Right lobe of liver (tissue), 6 donors: Measurements from ENCODE around the gene SRP68. TPM values are rescaled to one million over a fixed set of nuclear protein-coding genes. Genes with fewer than 3 reads are reported as not detected.

Experiments used
- ATAC-seq, 4 donors: fragments of 200-7000 bp; cut with Tn5 transposase; one replicate each; pipeline ENCODE4 v1.9.1; 2020; ENCODE audit warnings: mild to moderate bottlenecking in 4 of 4, moderate library complexity in 4 of 4
- DNase-seq, 3 donors: peaks; one replicate each; pipeline ENCODE4 v3.0.0-alpha.2; 2020
- H3K27ac ChIP-seq, 3 donors: fragments of 200-600 bp; one replicate each; pipeline ENCODE4 v1.8.0; 2022
- H3K27me3 ChIP-seq, 2 donors: fragments of 200-600 bp; one replicate each; pipeline ENCODE4 v1.8.0; 2022
- H3K36me3 ChIP-seq, 4 donors: fragments of 200-600 bp; sonication (generic) in 1 of 4; one replicate each; pipeline versions ENCODE4 v1.5.1 to v1.8.0; 2017 to 2022; ENCODE audit warnings: control low read depth in 1 of 4
- H3K4me1 ChIP-seq, 4 donors: fragments of 200-600 bp; sonication (generic) in 1 of 4; one replicate each; pipeline versions ENCODE4 v1.5.1 to v1.8.0; 2017 to 2022; ENCODE audit warnings: control low read depth in 1 of 4
- H3K4me3 ChIP-seq, 3 donors: fragments of 200-600 bp; one replicate each; pipeline ENCODE4 v1.8.0; 2022
- H3K9me3 ChIP-seq, 4 donors: fragments of 200-600 bp; sonication (generic) in 1 of 4; one replicate each; pipeline versions ENCODE4 v1.5.1 to v1.8.0; 2017 to 2022; ENCODE audit warnings: control low read depth in 1 of 4
- POLR2A ChIP-seq: fragments of 450-650 bp; IDR thresholded peaks from one replicate; pipeline ENCODE4 v1.6.1; 2017; ENCODE audit warnings: antibody characterized with exemption, mild to moderate bottlenecking
- WGBS: methylation state at CpG from one replicate; pipeline ENCODE4 v1.1.6; 2018; ENCODE audit warnings: low coverage, low lambda C conversion rate; ENCODE audit not compliant: insufficient coverage; ENCODE audit errors: missing lambda C conversion rate; 5-methylcytosine and 5-hydroxymethylcytosine counted together
- intact Hi-C, 2 donors: fragments of 100-400 bp; cut with DNase I; formaldehyde crosslinking; loops; one replicate each; pipeline versions ENCODE4 v1.11.2 to v1.14.1; 2022
- total RNA-seq, 6 experiments: library from RNA; depleted of rRNA in 2 of 6; stranded (reverse); fragments of >200 nt in 2 of 6; fragmentation: NEBNext Ultra II Directional in 3 of 6; extraction: Animal tissue kit (Norgen Biotek cat#: 25700) in 3 of 6; gene quantifications; one replicate each; pipeline versions ENCODE4 v1.1.0 to v1.2.4, GENCODE V29; 2016 to 2023
- TF ChIP-seq, protein P1 (sequence below), 4 donors: fragments of 200-600 bp in 3 of 4; fragments of 450-650 bp in 1 of 4; IDR thresholded peaks; one replicate each; pipeline versions ENCODE4 v1.5.1 to v1.8.0; 2016 to 2022; ENCODE audit warnings: antibody characterized with exemption in 4 of 4, mild to moderate bottlenecking in 2 of 4
- donor health status: DM: no; HTN: yes; CAD: no.
- donor health status: DM: no; HTN: no; CAD: no.
- donor health status: DM: no; HTN: no; CAD: no.
- donor health status: DM: no; HTN: yes; CAD: no.
- donor health status: DM: no; HTN: yes; CAD: no.

The SRP68 gene
- total RNA-seq, 6 experiments from 2014 or later = 31.0 to 37.0 (median 35.1) TPM

DNA sequence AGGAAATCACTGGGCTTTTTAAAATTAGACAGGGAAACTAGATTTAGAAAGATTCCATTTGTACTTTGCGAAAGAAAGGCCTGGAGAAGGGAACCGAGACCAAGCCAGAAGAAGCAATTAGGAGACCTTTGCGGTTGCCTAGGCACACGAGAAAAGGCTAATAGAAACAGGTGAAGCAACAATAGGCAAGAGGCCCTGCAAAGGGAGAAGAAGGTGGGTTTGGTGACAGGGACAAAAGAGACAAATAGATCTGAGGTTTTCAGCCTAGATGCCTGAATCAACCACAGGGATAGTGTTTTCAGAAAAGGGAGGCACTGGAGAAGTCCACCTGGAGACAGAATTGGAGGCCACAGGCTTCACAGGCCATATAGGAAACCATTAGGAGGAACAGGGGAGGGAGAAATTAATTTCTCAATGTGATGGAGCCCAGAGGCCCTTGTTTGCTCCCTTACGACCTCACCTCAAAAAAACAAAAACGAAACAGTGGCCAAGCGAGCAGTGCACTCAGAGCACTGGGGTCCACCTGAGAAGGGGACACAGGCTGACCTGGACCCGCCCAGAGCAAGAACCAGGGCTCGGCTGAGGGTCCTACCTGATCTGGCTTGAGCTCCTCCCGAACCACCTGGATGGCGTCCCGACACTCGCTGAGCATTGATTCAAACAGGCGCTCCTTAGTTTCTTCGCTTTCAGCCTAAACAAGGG is 22.3 kb downstream of the SRP68 start:
- intact Hi-C loops = no loop called here
- H3K36me3 ChIP-seq = peaks cover 0 to 89% (median 46%) of the 10 kb centered on the region in 4 donors
- no peaks in the 10 kb centered on the region for H3K9me3 ChIP-seq
- DNase-seq (no peak), ATAC-seq (no peak)
- no peak overlapping the region for H3K4me3 ChIP-seq
- no peak overlapping the region for H3K27ac ChIP-seq
- WGBS = 87% methylated on average over 7 of the region's 15 CpGs
- no peaks in the 10 kb centered on the region for H3K4me1 ChIP-seq
- no peaks in the 10 kb centered on the region for H3K27me3 ChIP-seq
- no peak for TF ChIP-seq POLR2A
- TF ChIP-seq, protein P1, sequence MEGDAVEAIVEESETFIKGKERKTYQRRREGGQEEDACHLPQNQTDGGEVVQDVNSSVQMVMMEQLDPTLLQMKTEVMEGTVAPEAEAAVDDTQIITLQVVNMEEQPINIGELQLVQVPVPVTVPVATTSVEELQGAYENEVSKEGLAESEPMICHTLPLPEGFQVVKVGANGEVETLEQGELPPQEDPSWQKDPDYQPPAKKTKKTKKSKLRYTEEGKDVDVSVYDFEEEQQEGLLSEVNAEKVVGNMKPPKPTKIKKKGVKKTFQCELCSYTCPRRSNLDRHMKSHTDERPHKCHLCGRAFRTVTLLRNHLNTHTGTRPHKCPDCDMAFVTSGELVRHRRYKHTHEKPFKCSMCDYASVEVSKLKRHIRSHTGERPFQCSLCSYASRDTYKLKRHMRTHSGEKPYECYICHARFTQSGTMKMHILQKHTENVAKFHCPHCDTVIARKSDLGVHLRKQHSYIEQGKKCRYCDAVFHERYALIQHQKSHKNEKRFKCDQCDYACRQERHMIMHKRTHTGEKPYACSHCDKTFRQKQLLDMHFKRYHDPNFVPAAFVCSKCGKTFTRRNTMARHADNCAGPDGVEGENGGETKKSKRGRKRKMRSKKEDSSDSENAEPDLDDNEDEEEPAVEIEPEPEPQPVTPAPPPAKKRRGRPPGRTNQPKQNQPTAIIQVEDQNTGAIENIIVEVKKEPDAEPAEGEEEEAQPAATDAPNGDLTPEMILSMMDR (IDR thresholded peaks at IDR 0.05) = no peak

DNA sequence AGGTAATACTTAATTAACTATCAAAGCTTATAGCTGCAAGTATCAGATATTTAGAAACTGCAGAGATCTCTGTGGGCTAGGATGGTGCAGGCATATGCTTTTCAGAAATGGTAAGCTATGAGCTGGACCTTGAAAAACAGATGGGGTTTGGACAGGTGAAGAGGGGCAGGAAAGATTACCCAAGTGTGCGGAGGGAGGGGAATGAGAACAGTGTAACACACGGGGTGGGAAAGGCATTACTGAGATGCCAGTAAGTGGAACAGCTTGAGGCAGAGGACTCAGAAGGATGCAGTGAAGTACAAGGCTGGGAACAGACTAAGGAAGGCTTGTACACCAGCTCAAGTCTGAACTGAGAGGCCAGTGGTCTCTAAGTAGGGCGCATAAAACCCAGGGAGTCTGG is 23.1 kb downstream of the SRP68 start:
- no peaks in the 10 kb centered on the region for H3K27me3 ChIP-seq
- no peak overlapping the region for H3K27ac ChIP-seq
- no peak overlapping the region for H3K4me3 ChIP-seq
- no peaks in the 10 kb centered on the region for H3K4me1 ChIP-seq
- ATAC-seq = no peak
- peaks cover 0 to 89% (median 47%) of the 10 kb centered on the region in 4 donors for H3K36me3 ChIP-seq
- no peak for DNase-seq
- 86% methylated on average over 3 of the region's 3 CpGs for WGBS
- intact Hi-C loops = no loop called here
- TF ChIP-seq, protein P1 (IDR thresholded peaks at IDR 0.05) = no peak
- TF ChIP-seq POLR2A = no peak
- H3K9me3 ChIP-seq = no peaks in the 10 kb centered on the region

DNA sequence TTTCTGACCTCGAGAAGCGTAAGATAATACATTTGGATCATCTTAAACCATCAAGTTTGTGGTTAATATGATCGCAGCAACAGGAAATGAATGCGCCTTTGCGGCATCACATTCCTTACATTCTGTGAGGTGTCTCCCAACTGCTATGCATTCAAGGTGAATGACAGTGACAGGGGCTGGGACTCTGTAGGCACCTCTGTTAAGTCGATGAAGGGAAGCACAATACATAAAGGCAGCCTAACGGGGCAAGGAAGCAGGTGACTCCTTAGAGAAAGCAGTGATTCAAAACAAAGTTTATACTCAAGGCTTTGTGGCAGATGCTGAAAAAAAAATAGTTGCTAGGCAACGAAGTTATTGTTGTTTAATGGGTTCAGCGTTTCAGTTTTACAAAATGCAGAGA is 23.6 kb downstream of the SRP68 start:
- H3K36me3 ChIP-seq = peaks cover 0 to 89% (median 49%) of the 10 kb centered on the region in 4 donors
- WGBS = 65% methylated on average over 7 of the region's 9 CpGs
- no peak for ATAC-seq
- H3K27me3 ChIP-seq = no peaks in the 10 kb centered on the region
- no peaks in the 10 kb centered on the region for H3K4me1 ChIP-seq
- no peaks in the 10 kb centered on the region for H3K9me3 ChIP-seq
- DNase-seq = no peak
- intact Hi-C loops = no loop called here
- no peak overlapping the region for H3K27ac ChIP-seq
- TF ChIP-seq, protein P1 (IDR thresholded peaks at IDR 0.05) = no peak
- TF ChIP-seq POLR2A = no peak
- no peak overlapping the region for H3K4me3 ChIP-seq

DNA sequence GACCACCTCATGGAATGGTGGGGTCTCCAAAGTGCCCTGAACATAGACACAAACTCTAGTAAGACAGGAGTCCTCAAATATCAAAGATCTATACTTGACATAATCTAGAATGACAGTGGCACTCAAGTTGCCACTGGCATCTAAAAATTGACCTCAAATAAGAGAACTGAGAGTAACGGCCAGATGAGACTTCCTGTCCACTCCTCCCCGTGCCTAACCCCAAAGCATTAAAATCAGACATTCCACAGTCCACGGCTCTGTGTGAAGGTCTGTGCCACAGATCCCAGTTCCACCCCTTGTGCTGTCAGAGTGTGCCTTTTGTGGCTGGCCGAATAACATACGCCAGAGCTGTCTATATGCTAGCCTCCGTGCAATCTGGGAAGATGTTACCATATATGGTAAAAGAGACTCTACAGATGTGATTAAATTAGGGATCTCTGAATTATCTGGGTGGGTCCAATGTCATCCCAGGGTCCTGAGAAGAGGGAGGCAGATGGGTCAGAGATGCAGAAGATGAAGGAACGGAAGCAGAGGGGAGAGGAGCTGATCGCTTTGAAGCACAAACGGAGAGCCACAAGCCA is 24.2 kb downstream of the SRP68 start:
- Histone ChIP-seq H3K4me3 (no peak overlapping the region), H3K27me3 (no peaks in the 10 kb centered on the region), H3K27ac (no peak overlapping the region), H3K4me1 (no peaks in the 10 kb centered on the region), H3K36me3 (peaks cover 0 to 91% (median 50%) of the 10 kb centered on the region in 4 donors), H3K9me3 (no peaks in the 10 kb centered on the region)
- no peak for DNase-seq
- ATAC-seq = no peak
- TF ChIP-seq POLR2A = no peak
- TF ChIP-seq, protein P1 (IDR thresholded peaks at IDR 0.05) = no peak
- intact Hi-C loops = no loop called here
- 84% methylated on average over 7 of the region's 9 CpGs for WGBS
